ENCODE results near the gene GRID1.

GRID1 gene

GRCh38 chr10:86327954-86328725 is 38.5 kb downstream of the GRID1 start:
- H3K4me3 ChIP-seq (replicated peaks in 1 of 2; ENCODE audit: low read depth in 2 of 2, low read length in 2 of 2), result no peak overlapping the region
- no peak for DNase-seq (ENCODE audit: low read depth in 2 of 2)
- no peak for TF ChIP-seq CTCF (IDR thresholded peaks at IDR 0.05; ENCODE audit: low read depth, low read length)

GRCh38 chr10:86325158-86325557 is 41.4 kb downstream of the GRID1 start:
- no peak for TF ChIP-seq CTCF (IDR thresholded peaks at IDR 0.05; ENCODE audit: low read depth, low read length)
- DNase-seq (ENCODE audit: low read depth in 2 of 2), result no peak
- H3K4me3 ChIP-seq (replicated peaks in 1 of 2; ENCODE audit: low read depth in 2 of 2, low read length in 2 of 2), result no peak overlapping the region

GRCh38 chr10:86321568-86321967 is 45.0 kb downstream of the GRID1 start:
- DNase-seq (ENCODE audit: low read depth in 2 of 2), result no peak
- no peak overlapping the region for H3K4me3 ChIP-seq (replicated peaks in 1 of 2; ENCODE audit: low read depth in 2 of 2, low read length in 2 of 2)
- TF ChIP-seq CTCF (IDR thresholded peaks at IDR 0.05; ENCODE audit: low read depth, low read length), result no peak

- TF ChIP-seq CTCF (IDR thresholded peaks at IDR 0.05; ENCODE audit: low read depth, low read length), result no peak
- no peak for DNase-seq (ENCODE audit: low read depth in 2 of 2)
- H3K4me3 ChIP-seq (replicated peaks in 1 of 2; ENCODE audit: low read depth in 2 of 2, low read length in 2 of 2), result no peak overlapping the region
Observed at GRCh38 chr10:86319676-86320075, 46.9 kb downstream of the GRID1 start.

GRCh38 chr10:86317949-86318725 is 48.5 kb downstream of the GRID1 start:
- no peak overlapping the region for H3K4me3 ChIP-seq (replicated peaks in 1 of 2; ENCODE audit: low read depth in 2 of 2, low read length in 2 of 2)
- no peak for DNase-seq (ENCODE audit: low read depth in 2 of 2)
- TF ChIP-seq CTCF (IDR thresholded peaks at IDR 0.05; ENCODE audit: low read depth, low read length), result no peak

- no peak for TF ChIP-seq CTCF (IDR thresholded peaks at IDR 0.05; ENCODE audit: low read depth, low read length)
- no peak for DNase-seq (ENCODE audit: low read depth in 2 of 2)
- no peak overlapping the region for H3K4me3 ChIP-seq (replicated peaks in 1 of 2; ENCODE audit: low read depth in 2 of 2, low read length in 2 of 2)
Observed at GRCh38 chr10:86316990-86317389, 49.6 kb downstream of the GRID1 start.
